Right renal pelvis (tissue), 4 donors: ENCODE results near the gene MDM1. TPM values are rescaled to one million over a fixed set of nuclear protein-coding genes. Genes with fewer than 3 reads are reported as not detected.

Source experiments
- DNase-seq, 4 donors: peaks; one replicate each; pipeline ENCODE4 v3.0.0-alpha.2; 2013; ENCODE audit warnings: low read depth in 4 of 4, low spot score in 3 of 4, missing footprints in 1 of 4
- polyA plus RNA-seq, 4 donors: library from polyadenylated mRNA; unstranded; fragments of 120-200 nt; gene quantifications; one replicate each; pipeline ENCODE4 v1.2.1, GENCODE V29; 2013; ENCODE audit not compliant: insufficient read length in 4 of 4

Gene MDM1
- polyA plus RNA-seq, 4 donors = 32.2 to 40.1 (median 38.5) TPM

DNA sequence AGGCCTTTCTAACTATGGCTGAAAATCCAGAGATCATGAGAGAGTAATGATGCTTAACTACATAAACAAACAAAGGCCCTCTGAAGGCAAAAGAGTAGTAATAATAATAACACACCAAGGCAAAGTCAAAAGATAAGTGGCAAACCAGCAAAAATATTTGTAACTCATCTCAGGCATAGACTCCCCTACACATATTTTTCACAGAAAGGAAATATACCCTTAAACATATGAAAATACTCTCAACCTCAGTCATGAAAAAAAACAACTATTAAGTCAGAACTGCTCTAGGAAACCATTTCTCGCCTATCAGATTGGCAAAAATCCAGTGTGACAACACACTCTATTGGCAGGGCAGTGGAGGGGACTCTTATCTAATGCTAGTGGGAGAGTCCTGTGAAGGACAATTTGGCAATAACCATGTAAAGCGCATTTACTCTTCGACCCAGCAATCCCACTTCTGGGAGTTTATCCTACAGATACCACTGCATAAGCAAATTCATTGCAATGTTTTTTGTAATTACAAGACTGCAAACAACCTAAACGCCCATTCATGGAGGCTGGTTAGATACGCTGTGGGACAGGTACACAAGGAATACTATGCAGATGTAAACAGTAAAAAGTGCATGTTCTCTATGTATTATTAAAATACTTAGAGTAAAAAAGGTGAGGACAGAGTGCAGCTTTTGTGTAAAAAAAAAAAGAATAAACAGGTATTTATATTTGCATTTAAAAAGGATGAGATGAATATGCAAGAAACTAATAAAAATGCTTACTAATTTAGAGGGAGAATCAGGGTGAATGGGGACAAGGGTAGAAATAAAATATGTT lies 52.7 kb downstream of the MDM1 start:
- DNase-seq = no peak

GRCh38 chr12:68276402-68276930 lies 55.7 kb downstream of the MDM1 start:
- DNase-seq = no peak

DNA sequence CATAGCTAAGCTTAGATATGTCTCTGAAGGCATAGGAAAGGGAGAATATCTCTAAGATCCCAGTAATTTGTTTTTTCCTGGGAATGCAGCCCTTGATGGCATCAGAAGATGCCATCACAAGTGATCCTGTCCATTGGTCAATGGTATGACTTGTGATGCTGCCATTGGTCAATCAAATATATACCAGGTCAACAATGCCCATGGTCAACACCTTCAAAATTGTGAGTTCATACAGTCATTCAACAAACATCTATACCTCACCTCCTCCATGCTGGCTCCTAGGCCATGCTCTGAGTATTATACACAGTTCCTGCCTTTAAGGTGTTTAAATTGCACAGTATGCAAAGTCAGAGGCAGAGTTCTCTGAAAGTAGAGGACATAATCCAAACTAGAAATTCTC lies 59.4 kb downstream of the MDM1 start:
- DNase-seq = no peak

- DNase-seq = no peak
Observed at GRCh38 chr12:68271346-68271745, 60.8 kb downstream of the MDM1 start.

GRCh38 chr12:68270358-68270757 lies 61.8 kb downstream of the MDM1 start:
- DNase-seq = no peak

DNA sequence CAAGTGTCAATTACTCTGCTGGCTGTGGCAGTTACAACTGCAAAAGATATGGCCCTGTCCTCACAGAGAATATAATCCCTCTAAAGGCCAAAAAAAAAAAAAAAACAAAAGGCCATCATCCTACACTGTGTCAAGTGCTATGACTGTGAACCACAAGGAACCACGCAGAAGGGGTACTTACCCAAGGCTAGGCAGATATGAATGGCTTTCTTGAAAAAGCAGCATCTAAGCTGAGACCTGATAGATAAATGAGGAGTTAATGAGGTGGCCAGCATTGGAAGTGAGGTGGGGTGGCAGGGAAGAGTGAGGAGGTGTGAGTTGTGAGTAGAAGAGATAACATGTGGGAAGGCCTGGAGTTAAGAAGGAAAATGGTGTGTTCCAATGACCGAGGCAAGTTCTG lies 62.4 kb downstream of the MDM1 start:
- no peak for DNase-seq

DNA sequence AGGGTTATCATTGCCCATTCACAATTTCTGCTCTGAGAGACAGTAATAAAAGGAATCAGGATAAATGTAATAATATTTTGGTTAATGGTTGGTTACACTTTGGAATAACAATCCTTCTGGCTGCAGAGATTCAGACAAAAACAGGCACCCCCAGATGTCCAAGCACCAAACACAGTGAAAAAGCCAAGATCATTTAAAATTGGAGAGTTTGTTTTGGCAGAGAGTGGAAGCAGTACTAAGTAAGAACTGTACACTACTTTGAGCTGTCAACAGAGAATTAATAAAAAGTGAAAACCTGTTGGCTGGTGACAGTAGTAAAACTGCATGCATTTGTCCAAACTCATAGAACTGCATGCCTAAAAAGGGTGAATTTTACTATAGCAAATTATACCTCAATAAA lies 63.2 kb downstream of the MDM1 start:
- no peak for DNase-seq

DNA sequence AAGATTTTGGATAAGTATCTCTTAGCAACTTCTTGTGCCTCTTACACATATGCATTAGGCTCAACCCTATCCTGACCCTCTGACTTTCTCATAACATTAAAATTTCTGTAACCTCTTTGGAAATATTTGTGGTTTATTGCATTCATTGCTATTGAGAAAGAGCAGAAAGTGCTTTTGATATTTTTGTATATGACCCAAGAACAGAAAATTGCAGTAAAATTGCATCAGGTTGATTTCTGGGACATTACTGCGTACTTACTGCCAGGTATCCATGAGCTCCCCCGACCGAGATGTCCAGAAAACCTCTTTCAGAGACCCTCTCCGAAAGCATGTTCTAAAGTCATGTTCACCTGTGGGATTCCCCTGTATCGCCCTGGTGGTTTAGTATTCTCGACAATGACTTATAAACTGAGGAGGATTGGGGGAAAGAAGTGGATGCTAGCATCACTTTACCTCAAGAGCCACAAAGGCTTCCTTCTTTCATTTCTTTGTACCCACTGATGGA lies 64.2 kb downstream of the MDM1 start:
- DNase-seq = no peak

DNA sequence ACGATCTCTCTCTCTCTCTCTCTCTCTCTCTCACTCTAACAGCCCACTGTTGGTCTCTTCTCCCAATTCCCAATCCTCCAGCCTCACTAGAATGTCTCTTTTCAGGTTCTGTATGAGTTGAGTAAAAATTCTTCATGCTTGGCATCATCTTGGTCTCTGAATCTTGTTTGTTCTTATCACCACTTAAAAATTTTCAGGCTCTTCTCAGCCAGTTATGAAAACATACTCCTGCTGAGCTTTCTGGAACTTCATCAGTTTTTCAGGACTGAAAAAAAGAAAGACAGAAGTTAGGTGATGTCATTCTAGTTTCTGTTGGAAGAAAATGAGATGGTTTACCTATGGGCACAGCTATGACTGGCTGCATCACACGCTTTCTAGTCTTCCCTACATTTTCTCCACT lies 67.3 kb downstream of the MDM1 start:
- DNase-seq = no peak

DNA sequence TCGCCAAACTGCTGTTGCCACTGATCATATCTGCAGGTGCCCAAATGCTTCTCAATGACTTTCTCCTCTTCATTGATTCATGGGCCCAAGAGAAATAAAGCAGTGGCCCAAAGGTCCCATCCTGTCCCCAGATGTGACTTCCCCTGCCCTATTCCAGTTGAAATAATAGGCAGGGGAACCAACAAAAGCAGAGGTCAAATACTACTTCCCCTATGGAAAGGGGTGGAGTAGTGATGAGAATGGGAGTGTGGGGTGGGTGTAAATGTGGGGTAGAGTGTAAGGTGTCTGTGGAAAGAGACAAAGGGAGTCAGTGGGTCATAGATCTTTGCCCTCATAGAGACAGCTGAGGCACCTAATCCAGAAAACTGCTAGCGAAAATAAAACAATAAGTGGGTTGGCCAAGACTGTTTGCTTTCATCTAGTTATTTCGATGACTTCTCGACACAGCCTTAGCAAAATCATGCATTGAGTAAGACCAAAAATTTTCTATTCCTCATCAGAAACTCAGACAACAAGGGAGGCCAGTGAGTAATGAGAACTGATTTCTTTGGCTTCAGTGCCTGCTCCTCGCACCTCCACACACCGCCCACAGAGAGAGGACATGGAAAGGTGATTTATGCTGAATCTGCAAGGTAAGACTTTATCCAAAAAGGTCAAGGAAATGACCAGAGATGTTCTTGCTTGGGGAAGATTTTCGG lies 67.9 kb downstream of the MDM1 start:
- DNase-seq = no peak

DNA sequence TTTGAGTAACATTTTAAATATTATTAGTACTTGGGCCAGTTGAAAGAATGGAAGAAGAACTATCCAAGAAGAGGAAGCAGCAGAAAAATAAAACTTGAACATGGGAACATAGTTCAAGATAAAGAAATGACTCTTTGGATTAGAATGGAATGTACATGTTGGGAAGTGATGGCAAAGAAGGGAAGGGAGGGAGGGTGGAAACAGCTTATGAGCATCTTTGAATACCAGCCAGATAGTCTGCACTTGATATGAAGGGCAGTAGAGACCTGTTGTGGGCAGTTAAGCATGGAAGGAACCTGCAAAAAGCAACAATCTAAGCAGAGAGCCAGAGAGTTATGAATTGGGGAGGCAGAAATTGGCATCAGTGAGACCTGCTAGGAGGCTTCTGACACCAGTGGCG lies 68.8 kb downstream of the MDM1 start:
- no peak for DNase-seq

DNA sequence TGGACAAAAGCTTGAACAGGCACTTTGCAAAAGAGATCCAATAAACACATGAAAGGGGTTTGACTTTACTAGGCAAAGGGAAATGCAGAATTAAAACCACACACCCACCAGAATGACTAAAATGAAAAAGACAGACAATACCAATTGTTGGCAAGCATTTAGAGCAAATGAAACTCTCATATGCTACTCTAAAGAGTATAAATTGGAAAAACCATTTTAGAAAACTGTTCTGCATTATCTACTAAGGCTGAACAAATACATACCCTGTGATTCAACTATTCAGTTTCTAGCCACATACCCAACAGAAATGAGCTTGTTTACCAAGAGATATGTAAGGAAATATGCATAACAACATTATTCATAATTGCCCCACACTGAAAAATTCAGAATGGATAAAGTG lies 70.3 kb downstream of the MDM1 start:
- no peak for DNase-seq

GRCh38 chr12:68260153-68260552 lies 72.0 kb downstream of the MDM1 start:
- DNase-seq = no peak

- DNase-seq = no peak
Observed at GRCh38 chr12:68259318-68259940, 72.7 kb downstream of the MDM1 start.

DNA sequence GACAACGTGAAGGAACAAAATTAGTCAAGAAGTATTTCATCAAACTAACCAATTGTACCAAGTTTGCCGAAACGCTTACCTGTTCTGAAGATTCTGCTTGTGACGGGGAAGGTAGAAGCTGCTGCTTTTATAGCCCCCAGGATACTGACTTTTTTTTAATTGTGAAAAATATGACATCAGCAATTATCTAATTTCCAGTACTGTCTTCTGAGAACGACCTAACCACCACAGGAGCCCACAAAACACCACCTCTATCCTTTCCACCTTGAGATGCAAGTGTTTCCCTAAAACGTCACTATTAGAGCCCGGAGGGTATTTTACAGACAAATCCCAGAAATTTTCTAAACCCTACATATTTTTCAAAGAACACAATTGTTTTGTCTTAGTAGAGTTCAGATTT lies 78.7 kb downstream of the MDM1 start, which contains the start of gene IL22:
Gene IL22, minus strand, starts transcription at position 101 of the 400 bp plus-strand sequence. CDS start 156 bp downstream, outside the sequence.
- no peak for DNase-seq

- DNase-seq = no peak
Observed at GRCh38 chr12:68252077-68252476, 80.1 kb downstream of the MDM1 start.

DNA sequence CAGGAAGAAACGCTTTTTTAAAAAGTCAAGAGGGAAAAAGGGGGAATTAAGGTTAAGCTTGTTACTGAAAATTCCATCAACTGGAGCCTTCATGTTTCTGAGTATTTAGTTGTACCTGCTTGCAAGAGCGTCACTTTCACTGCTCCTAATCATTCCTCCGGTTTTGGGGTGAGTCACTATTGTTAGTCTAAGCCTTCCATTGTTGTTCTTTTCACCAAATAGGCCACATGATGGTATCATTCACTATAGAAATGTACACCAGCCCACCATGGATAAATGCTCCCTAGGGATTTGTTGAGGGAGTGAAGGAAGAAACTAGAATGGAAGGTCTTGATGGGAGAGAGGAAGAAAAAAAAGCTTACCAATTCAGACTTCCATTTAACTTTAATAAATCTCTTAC lies 81.7 kb downstream of the MDM1 start:
- DNase-seq = no peak

GRCh38 chr12:68247785-68248184 lies 84.4 kb downstream of the MDM1 start:
- DNase-seq = no peak

DNA sequence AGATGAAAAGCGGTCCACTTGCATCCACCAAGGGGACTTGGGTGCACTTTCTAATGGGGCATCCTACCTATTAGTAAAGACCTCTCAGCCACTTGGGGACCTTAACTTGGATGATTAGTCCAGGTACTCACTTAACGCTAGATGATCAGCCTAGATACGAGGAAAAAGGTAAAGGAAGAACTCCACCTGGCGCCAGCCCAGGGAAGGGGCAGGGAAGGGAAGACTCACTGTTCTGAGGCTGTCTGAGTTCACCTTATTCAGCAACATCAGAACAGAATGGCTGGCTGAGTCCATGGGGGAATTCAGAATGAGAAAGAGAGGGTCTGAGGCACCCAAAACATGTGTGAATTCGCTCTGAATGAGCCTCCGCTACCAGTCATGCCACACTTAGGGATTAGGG lies 85.8 kb downstream of the MDM1 start:
- DNase-seq = no peak

- DNase-seq = peak in 3 of 4 donors; percentile 33 to 49 (median 43)
Observed at GRCh38 chr12:68245180-68246021, 86.8 kb downstream of the MDM1 start.
